DMS114 treated with DMSO at 0.1 percent for 48 hours (cell line): ENCODE results near the gene APEX1.
A peak's percentile ranks its signal among the peaks of the same experiment; 100 is the strongest.
"Not testable (repeated sequence)": the region's sequence is repeated elsewhere in the genome, so short reads cannot be mapped to it uniquely, and the experiment has no call there.

Experiments used
- DNase-seq: peaks from one replicate; lab custom pipeline; 2025; ENCODE audit not compliant: unreplicated experiment; lab: John Stamatoyannopoulos, UW

Gene APEX1

GRCh38 chr14:20435582-20436362 lies 19.3 kb upstream of the APEX1 start, which contains the start of gene KLHL33:
Gene KLHL33 (minus strand): TSS chr14:20436166. CDS start chr14:20435811, 355 bp downstream.
- DNase-seq: no peak

GRCh38 chr14:20436363-20436755 lies 18.7 kb upstream of the APEX1 start:
- DNase-seq: no peak

GRCh38 chr14:20438664-20439063 lies 16.4 kb upstream of the APEX1 start:
- DNase-seq: no peak

- DNase-seq: no peak
Observed at GRCh38 chr14:20440465-20440864, 14.6 kb upstream of the APEX1 start.

- no peak for DNase-seq
Observed at GRCh38 chr14:20440882-20441281, 14.1 kb upstream of the APEX1 start.

GRCh38 chr14:20441461-20441860 lies 13.6 kb upstream of the APEX1 start:
- no peak for DNase-seq

GRCh38 chr14:20443650-20444049 lies 11.4 kb upstream of the APEX1 start:
- DNase-seq: not testable (repeated sequence)

- DNase-seq: no peak
Observed at GRCh38 chr14:20446889-20447288, 8.1 kb upstream of the APEX1 start.

- not testable (repeated sequence) for DNase-seq
Observed at GRCh38 chr14:20452831-20453230, 2.2 kb upstream of the APEX1 start.

GRCh38 chr14:20455355-20456300 lies 602 bp downstream of the APEX1 start:
- peak; percentile 92 for DNase-seq

- no peak for DNase-seq
Observed at GRCh38 chr14:20456971-20457370, 1.9 kb downstream of the APEX1 start.

- DNase-seq: no peak
Observed at GRCh38 chr14:20458031-20458789, 3.2 kb downstream of the APEX1 start.

- no peak for DNase-seq
Observed at GRCh38 chr14:20460458-20461224, 5.6 kb downstream of the APEX1 start.

GRCh38 chr14:20461225-20462141 lies 6.5 kb downstream of the APEX1 start, which contains the start of gene PIP4P1:
Gene PIP4P1 (minus strand): TSS chr14:20461434. CDS start chr14:20461325, 109 bp downstream.
- DNase-seq: peak; percentile 99

GRCh38 chr14:20468764-20469241 lies 13.8 kb downstream of the APEX1 start:
- no peak for DNase-seq

GRCh38 chr14:20469242-20469889 lies 14.3 kb downstream of the APEX1 start, which contains the start of gene PNP:
Gene PNP (plus strand): TSS chr14:20469406. CDS start chr14:20469525, 119 bp downstream.
- DNase-seq: peak; percentile 67

- DNase-seq: no peak
Observed at GRCh38 chr14:20469890-20470602, 15.0 kb downstream of the APEX1 start.

GRCh38 chr14:20470603-20470901 lies 15.5 kb downstream of the APEX1 start:
- no peak for DNase-seq
